Measurements from ENCODE around the gene PSMC5.
"Not testable (repeated sequence)": the region's sequence is repeated elsewhere in the genome, so short reads cannot be mapped to it uniquely, and the experiment has no call there.

The PSMC5 gene

GRCh38 chr17:63790057-63790456 lies 37.2 kb upstream of the PSMC5 start:
- no peak for TF ChIP-seq CTCF (IDR thresholded peaks at IDR 0.05; ENCODE audit: low read depth, low read length)
- DNase-seq (ENCODE audit: extremely low read depth, low read depth): no peak

GRCh38 chr17:63792055-63792729 lies 35.0 kb upstream of the PSMC5 start:
- no peak for DNase-seq (ENCODE audit: extremely low read depth, low read depth)
- TF ChIP-seq CTCF (IDR thresholded peaks at IDR 0.05; ENCODE audit: low read depth, low read length): no peak

GRCh38 chr17:63796375-63796774 lies 30.9 kb upstream of the PSMC5 start:
- DNase-seq (ENCODE audit: extremely low read depth, low read depth): not testable (repeated sequence)

- TF ChIP-seq CTCF (IDR thresholded peaks at IDR 0.05; ENCODE audit: low read depth, low read length): no peak
- DNase-seq (ENCODE audit: extremely low read depth, low read depth): no peak
These were observed 28.6 kb upstream of the PSMC5 start for GRCh38 chr17:63798572-63799106.

GRCh38 chr17:63800783-63801182 lies 26.4 kb upstream of the PSMC5 start:
- no peak for TF ChIP-seq CTCF (IDR thresholded peaks at IDR 0.05; ENCODE audit: low read depth, low read length)
- DNase-seq (ENCODE audit: extremely low read depth, low read depth): no peak

- no peak for DNase-seq (ENCODE audit: extremely low read depth, low read depth)
- TF ChIP-seq CTCF (IDR thresholded peaks at IDR 0.05; ENCODE audit: low read depth, low read length): no peak
These were observed 22.9 kb upstream of the PSMC5 start for GRCh38 chr17:63804328-63804727.

- TF ChIP-seq CTCF (IDR thresholded peaks at IDR 0.05; ENCODE audit: low read depth, low read length): no peak
- no peak for DNase-seq (ENCODE audit: extremely low read depth, low read depth)
These were observed 21.6 kb upstream of the PSMC5 start for GRCh38 chr17:63805591-63805990.

- no peak for TF ChIP-seq CTCF (IDR thresholded peaks at IDR 0.05; ENCODE audit: low read depth, low read length)
- DNase-seq (ENCODE audit: extremely low read depth, low read depth): no peak
These were observed 17.3 kb upstream of the PSMC5 start for GRCh38 chr17:63809970-63810369.

Data from AG09319 (cell line).